Measurements from ENCODE around the gene ITLN1. TPM values are rescaled to one million over a fixed set of nuclear protein-coding genes. Genes with fewer than 3 reads are reported as not detected.
"Not testable (repeated sequence)": the region's sequence is repeated elsewhere in the genome, so short reads cannot be mapped to it uniquely, and the experiment has no call there.

The ITLN1 gene
- total RNA-seq, 1 donor from 2014 or later, result 2.7 TPM

DNA sequence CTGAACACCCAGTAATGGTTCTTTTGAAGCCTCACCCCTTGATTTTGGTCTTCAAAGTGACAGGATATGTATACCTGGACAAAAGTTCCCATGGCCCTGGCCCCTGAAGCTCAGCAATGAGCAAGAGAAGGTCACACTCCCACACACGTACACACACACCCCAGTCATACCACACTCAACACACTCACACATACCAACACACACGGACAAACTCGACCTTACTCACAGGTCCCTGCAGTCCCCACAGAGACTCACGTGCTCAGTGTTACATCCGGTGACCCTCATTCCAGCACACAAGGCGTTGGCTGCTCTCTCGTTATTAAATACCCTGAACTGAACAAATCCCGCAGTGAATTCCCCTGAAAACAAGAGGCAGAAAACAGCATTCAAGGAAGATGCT, 5.9 kb downstream of the ITLN1 start:
- H3K4me1 ChIP-seq, result no peaks in the 10 kb centered on the region
- no peak overlapping the region for H3K4me3 ChIP-seq
- H3K9me3 ChIP-seq, result no peaks in the 10 kb centered on the region
- no peaks in the 10 kb centered on the region for H3K36me3 ChIP-seq
- DNase-seq (no peak), ATAC-seq (no peak)
- TF ChIP-seq, protein P1, sequence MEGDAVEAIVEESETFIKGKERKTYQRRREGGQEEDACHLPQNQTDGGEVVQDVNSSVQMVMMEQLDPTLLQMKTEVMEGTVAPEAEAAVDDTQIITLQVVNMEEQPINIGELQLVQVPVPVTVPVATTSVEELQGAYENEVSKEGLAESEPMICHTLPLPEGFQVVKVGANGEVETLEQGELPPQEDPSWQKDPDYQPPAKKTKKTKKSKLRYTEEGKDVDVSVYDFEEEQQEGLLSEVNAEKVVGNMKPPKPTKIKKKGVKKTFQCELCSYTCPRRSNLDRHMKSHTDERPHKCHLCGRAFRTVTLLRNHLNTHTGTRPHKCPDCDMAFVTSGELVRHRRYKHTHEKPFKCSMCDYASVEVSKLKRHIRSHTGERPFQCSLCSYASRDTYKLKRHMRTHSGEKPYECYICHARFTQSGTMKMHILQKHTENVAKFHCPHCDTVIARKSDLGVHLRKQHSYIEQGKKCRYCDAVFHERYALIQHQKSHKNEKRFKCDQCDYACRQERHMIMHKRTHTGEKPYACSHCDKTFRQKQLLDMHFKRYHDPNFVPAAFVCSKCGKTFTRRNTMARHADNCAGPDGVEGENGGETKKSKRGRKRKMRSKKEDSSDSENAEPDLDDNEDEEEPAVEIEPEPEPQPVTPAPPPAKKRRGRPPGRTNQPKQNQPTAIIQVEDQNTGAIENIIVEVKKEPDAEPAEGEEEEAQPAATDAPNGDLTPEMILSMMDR (IDR thresholded peaks at IDR 0.05), result no peak
- no peaks in the 10 kb centered on the region for H3K27me3 ChIP-seq (ENCODE audit: low read depth)
- H3K27ac ChIP-seq, result no peak overlapping the region
- intact Hi-C loops (cut with DNase I), result no loop called here

DNA sequence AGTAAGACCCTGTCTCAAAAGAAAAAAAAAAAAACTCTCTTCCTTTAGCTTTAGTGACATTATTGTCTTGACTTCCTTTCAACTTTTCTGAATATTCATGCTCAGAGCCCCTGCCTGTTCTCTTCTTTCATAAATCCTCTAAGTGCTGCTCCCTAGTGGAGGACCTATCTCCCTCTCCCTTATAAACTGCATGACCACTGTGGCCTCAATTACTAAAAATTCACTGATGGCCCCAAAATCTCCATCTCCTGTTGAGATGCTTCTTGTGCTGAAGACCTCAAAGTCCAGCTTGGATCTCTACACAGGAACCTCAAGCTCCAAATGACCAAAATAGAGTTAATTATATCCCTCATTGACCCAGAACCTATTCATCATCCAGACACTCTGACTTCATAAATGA, 7.8 kb downstream of the ITLN1 start:
- DNase-seq (no peak), ATAC-seq (no peak)
- intact Hi-C loops (cut with DNase I), result no loop called here
- Histone ChIP-seq H3K9me3 (no peaks in the 10 kb centered on the region), H3K4me1 (no peaks in the 10 kb centered on the region), H3K27me3 (ENCODE audit: low read depth) (no peaks in the 10 kb centered on the region), H3K27ac (no peak overlapping the region), H3K36me3 (no peaks in the 10 kb centered on the region), H3K4me3 (no peak overlapping the region)
- TF ChIP-seq, protein P1 (IDR thresholded peaks at IDR 0.05), result no peak

DNA sequence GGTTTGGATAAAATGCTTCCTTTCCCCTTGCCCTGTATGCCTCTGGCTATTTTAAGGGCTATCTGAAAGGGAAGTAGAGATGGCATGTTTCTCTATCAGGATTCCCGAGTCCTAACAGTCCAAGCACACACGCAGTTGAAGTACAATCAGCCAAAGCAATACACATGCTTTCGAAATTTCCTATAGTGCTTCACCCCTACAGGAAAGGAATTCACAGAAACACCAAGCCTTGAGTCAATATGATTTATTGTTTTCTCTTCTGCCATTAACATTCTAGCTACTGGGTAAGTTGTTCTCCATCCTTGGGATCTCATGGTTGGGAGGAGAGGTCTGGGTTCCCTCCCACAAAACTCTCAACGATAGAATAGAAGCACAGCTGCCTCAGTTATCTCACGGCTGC, 8.7 kb downstream of the ITLN1 start:
- no peak overlapping the region for H3K27ac ChIP-seq

DNA sequence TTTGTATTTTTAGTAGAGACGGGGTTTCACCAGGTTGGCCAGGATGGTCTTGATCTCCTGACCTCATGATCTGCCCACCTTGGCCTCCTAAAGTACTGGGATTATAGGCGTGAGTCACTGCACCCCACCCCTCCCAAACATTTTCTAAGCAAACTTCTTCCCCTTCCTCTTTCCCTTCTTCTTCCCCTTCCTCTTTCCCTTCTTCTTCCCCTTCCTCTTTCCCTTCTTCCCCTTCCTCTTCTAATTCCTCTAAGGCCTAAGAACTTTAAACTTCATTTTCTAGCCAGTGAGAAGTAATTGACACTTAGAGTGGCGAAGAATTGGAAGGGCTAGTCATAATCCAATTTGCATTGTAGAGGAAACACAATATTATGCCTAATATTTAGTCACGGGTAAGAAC, 9.4 kb downstream of the ITLN1 start:
- ATAC-seq, result peak in 1 of 2 donors; percentile 12
- H3K27ac ChIP-seq; H3K4me1 ChIP-seq; H3K9me3 ChIP-seq; H3K36me3 ChIP-seq; H3K27me3 ChIP-seq (ENCODE audit: low read depth); H3K4me3 ChIP-seq; intact Hi-C loops (cut with DNase I); DNase-seq: not testable (repeated sequence)

More for the DNA sequence above, 8.7 kb downstream of the ITLN1 start:
- DNase-seq, result no peak
- intact Hi-C loops (cut with DNase I), result no loop called here
- ATAC-seq, result no peak
- H3K9me3 ChIP-seq, result no peaks in the 10 kb centered on the region
- H3K27me3 ChIP-seq (ENCODE audit: low read depth), result no peaks in the 10 kb centered on the region
- H3K4me3 ChIP-seq, result no peak overlapping the region
- no peaks in the 10 kb centered on the region for H3K4me1 ChIP-seq
- H3K36me3 ChIP-seq, result no peaks in the 10 kb centered on the region
- TF ChIP-seq, protein P1 (IDR thresholded peaks at IDR 0.05), result no peak

DNA sequence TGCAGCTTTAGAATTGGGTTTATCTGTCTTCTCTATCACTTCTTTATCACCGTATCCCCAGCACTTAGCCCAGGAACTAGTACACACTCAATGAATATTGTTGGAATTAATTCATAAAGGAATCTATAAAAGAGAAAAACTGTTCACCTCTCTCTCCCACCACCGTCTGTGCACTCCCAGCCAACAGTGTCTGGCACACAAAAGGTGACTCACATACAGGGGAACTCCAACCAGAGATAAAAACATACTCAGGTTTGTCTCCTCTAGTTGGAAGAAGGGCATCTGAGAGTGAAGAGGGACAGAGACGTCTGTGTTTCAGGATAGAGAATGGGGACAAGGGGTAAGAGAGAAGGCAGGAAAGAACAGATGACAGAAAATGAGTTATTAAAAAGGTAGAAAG, 10.0 kb downstream of the ITLN1 start:
- no peak for DNase-seq
- H3K27ac ChIP-seq, result no peak overlapping the region
- no peak overlapping the region for H3K4me3 ChIP-seq
- no peaks in the 10 kb centered on the region for H3K27me3 ChIP-seq (ENCODE audit: low read depth)
- H3K4me1 ChIP-seq, result no peaks in the 10 kb centered on the region
- no peaks in the 10 kb centered on the region for H3K36me3 ChIP-seq
- no peak for ATAC-seq
- H3K9me3 ChIP-seq, result no peaks in the 10 kb centered on the region
- intact Hi-C loops (cut with DNase I), result no loop called here
- TF ChIP-seq, protein P1 (IDR thresholded peaks at IDR 0.05), result no peak

DNA sequence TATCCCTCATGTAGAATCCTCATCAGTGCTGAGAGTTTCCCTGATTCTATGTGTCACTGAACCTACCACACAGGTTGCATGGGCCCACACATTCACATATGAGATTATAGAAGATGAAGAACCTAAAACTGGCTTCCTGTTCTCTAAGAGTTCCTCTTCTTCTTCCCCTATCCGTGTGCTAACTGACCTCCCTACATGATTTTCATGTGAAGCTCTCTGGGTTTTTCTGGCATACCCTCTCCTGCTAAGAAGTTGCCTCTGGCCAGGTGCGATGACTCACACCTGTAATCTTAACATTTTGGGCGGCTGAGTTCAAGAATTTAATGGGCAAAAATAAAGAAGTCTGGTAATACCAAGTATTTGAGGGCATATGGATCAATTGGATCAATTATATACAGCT, 16.8 kb downstream of the ITLN1 start:
- intact Hi-C loops (cut with DNase I), result no loop called here

DNA sequence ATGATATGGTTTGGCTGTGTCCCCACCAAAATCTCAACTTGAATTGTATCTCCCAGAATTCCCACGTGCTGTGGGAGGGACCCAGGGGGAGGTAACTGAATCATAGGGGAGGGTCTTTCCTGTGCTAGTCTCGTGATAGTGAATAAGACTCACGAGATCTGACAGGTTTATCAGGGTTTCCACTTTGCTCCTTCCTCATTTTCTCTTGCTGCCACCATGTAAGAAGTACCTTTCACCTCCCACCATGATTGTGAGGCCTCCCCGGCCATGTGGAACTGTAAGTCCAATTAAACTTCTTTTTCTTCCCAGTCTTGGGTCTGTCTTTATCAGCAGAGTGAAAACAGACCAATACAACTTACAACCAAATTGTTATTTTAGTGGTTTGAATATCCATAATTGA, 17.3 kb downstream of the ITLN1 start:
- DNase-seq; intact Hi-C loops (cut with DNase I); H3K27me3 ChIP-seq (ENCODE audit: low read depth); H3K4me3 ChIP-seq; H3K36me3 ChIP-seq; H3K4me1 ChIP-seq; H3K27ac ChIP-seq; ATAC-seq; H3K9me3 ChIP-seq: not testable (repeated sequence)

More for the DNA sequence above, 16.8 kb downstream of the ITLN1 start:
- peak in 1 of 2 donors; percentile 29 for ATAC-seq
- Histone ChIP-seq H3K36me3 (no peaks in the 10 kb centered on the region), H3K4me1 (no peaks in the 10 kb centered on the region), H3K4me3 (no peak overlapping the region), H3K27ac (no peak overlapping the region), H3K9me3 (no peaks in the 10 kb centered on the region), H3K27me3 (ENCODE audit: low read depth) (no peaks in the 10 kb centered on the region)
- no peak for DNase-seq
- TF ChIP-seq, protein P1 (IDR thresholded peaks at IDR 0.05), result no peak

Data from lower lobe of right lung (tissue), 2 donors.